K562 (cell line): ENCODE measurements around the gene SLC9C2. TPM values are rescaled to one million over a fixed set of nuclear protein-coding genes. Genes with fewer than 3 reads are reported as not detected.

ENCODE experiments used
- ATAC-seq: fragments of 200-7000 bp; cut with Tn5 transposase; 3 replicates; pipeline ENCODE4 v1.9.1; 2020; ENCODE audit warnings: moderate library complexity
- BruUV-seq: library from RNA; stranded (reverse); fragments of 400-500 nt; replicated peaks from 2 replicates; lab custom pipeline; 2021; lab: Mats Ljungman, UMichigan
- CTCF ChIA-PET: fragments of 300-600 bp; formaldehyde crosslinking; extraction: SDS; loops from one replicate; lab custom pipeline; 2021; ENCODE audit warnings: low intra/inter-chr PET ratio; lab: Yijun Ruan, JAX
- POLR2A ChIA-PET: fragments of 300-600, 350-650 bp; sonication (Branson Sonifier 250); formaldehyde crosslinking; extraction: SDS; loops from one replicate; lab custom pipeline; 2021; ENCODE audit warnings: antibody characterized with exemption, inconsistent platforms; lab: Yijun Ruan, JAX
- DNase-seq, 4 experiments: peaks; one replicate each; pipeline versions ENCODE4 v3.0.0 to v3.0.0-alpha.2; 2011 to 2018; ENCODE audit warnings: low spot score in 3 of 4, mixed read lengths in 3 of 4; ENCODE audit errors: extremely low read depth in 1 of 4
- FAIRE-seq: peaks from 2 replicates; lab custom pipeline; 2011; peaks lifted over from hg19 to GRCh38; lab: Jason Lieb, UNC
- H2AFZ ChIP-seq: 2 replicates; pipeline ENCODE4 v1.6.0; 2011; ENCODE audit warnings: low read depth, low read length, control low read depth, inconsistent platforms
- H3K27ac ChIP-seq: fragments of 200-600 bp; 3 replicates; pipeline ENCODE4 v1.8.0; 2011; ENCODE audit warnings: low read depth, mild to moderate bottlenecking, control low read depth, inconsistent platforms, low read length, moderate library complexity, mixed read lengths; ENCODE audit errors: extremely low read depth
- H3K27me3 ChIP-seq, 2 experiments: fragments of 300-600 bp in 1 of 2; 2 replicates in 1 of 2; 3 replicates in 1 of 2; pipeline versions ENCODE4 v1.6.0 to v1.8.0; 2011; ENCODE audit warnings: inconsistent platforms in 2 of 2, low read length in 2 of 2, mild to moderate bottlenecking in 1 of 2, mixed read lengths in 1 of 2, moderate library complexity in 1 of 2; ENCODE audit not compliant: control insufficient read depth in 2 of 2, insufficient read depth in 2 of 2
- H3K36me3 ChIP-seq: fragments of 300-600 bp; 3 replicates; pipeline ENCODE4 v1.8.0; 2011; ENCODE audit warnings: mild to moderate bottlenecking, low read length, inconsistent platforms; ENCODE audit not compliant: control insufficient read depth, insufficient read depth
- H3K4me1 ChIP-seq, 2 experiments: fragments of 200-600 bp in 1 of 2; replicated peaks in 1 of 2; 2 replicates in 1 of 2; 3 replicates in 1 of 2; pipeline versions ENCODE4 v1.5.1 to v1.8.0; 2011; ENCODE audit warnings: inconsistent platforms in 2 of 2, low read length in 2 of 2, mild to moderate bottlenecking in 1 of 2, mixed read lengths in 1 of 2, moderate library complexity in 1 of 2; ENCODE audit not compliant: control insufficient read depth in 2 of 2, insufficient read depth in 2 of 2
- H3K4me2 ChIP-seq: 2 replicates; pipeline ENCODE4 v1.6.1; 2011; ENCODE audit warnings: low read length, control low read depth, inconsistent platforms, mixed read lengths; ENCODE audit not compliant: insufficient read depth
- H3K4me3 ChIP-seq: fragments of 200-600 bp; sonication (generic), shearing (Covaris generic); 2 replicates; pipeline ENCODE4 v1.5.1; 2016; ENCODE audit warnings: control low read depth, inconsistent platforms
- H3K79me2 ChIP-seq: fragments of 200-600 bp; 3 replicates; pipeline ENCODE4 v1.8.0; 2011; ENCODE audit warnings: low read length, inconsistent platforms; ENCODE audit not compliant: control insufficient read depth, insufficient read depth
- H3K9ac ChIP-seq, 2 experiments: 2 replicates each; pipeline versions ENCODE4 v1.6.0 to v1.6.1; 2011; ENCODE audit warnings: low read depth in 2 of 2, low read length in 2 of 2, control low read depth in 1 of 2, inconsistent platforms in 1 of 2, mild to moderate bottlenecking in 1 of 2, mixed read lengths in 1 of 2; ENCODE audit not compliant: insufficient read depth in 1 of 2
- H3K9me1 ChIP-seq: one replicate; pipeline ENCODE4 v1.6.0; 2011; ENCODE audit warnings: inconsistent platforms, mild to moderate bottlenecking, low read length, moderate library complexity; ENCODE audit not compliant: control insufficient read depth, insufficient read depth
- H3K9me3 ChIP-seq: replicated peaks from 2 replicates; pipeline ENCODE4 v1.5.1; 2011; ENCODE audit warnings: low read depth, low read length, inconsistent platforms; ENCODE audit not compliant: control insufficient read depth, insufficient read depth
- H4K20me1 ChIP-seq: replicated peaks from 2 replicates; pipeline ENCODE4 v1.6.1; 2011; ENCODE audit warnings: low read length, inconsistent platforms, mixed read lengths; ENCODE audit not compliant: control insufficient read depth, insufficient read depth
- ELK3 ChIP-seq: fragments of 450-650 bp; formaldehyde crosslinking; IDR thresholded peaks from 2 replicates; pipeline ENCODE4 v1.4.0; 2020; ENCODE audit warnings: mild to moderate bottlenecking
- HNRNPUL1 ChIP-seq: fragments of 200-400 bp; formaldehyde crosslinking; IDR thresholded peaks from 2 replicates; pipeline ENCODE4 v1.6.1; 2017; ENCODE audit warnings: low read length
- MXI1 ChIP-seq: IDR thresholded peaks from 2 replicates; pipeline ENCODE4 v1.6.1; 2011; ENCODE audit warnings: low read depth, mild to moderate bottlenecking, improper control_type of control experiment, low read length
- NCOR1 ChIP-seq: fragments of 450-650 bp; IDR thresholded peaks from 2 replicates; pipeline ENCODE4 v1.6.1; 2016; ENCODE audit warnings: mild to moderate bottlenecking, moderate library complexity
- STAT5B ChIP-seq: fragments of 250-450 bp; sonication (Bioruptor Pico); IDR thresholded peaks from 2 replicates; pipeline ENCODE4 v1.8.0; 2021; ENCODE audit warnings: mild to moderate bottlenecking, inconsistent platforms
- ZNF318 ChIP-seq, 2 experiments: fragments of 450-650 bp; IDR thresholded peaks; 2 replicates each; pipeline ENCODE4 v1.6.1; 2016; ENCODE audit warnings: mild to moderate bottlenecking in 2 of 2, borderline replicate concordance in 1 of 2, low read depth in 1 of 2, moderate library complexity in 1 of 2
- WGBS: fragments of 100-300 bp; shearing (Covaris generic); methylation state at CpG from one replicate; pipeline ENCODE4 v1.1.6; 2016; ENCODE audit warnings: low coverage, mixed read lengths; ENCODE audit not compliant: insufficient coverage; ENCODE audit errors: missing lambda C conversion rate; 5-methylcytosine and 5-hydroxymethylcytosine counted together
- in situ Hi-C: fragments of 300-500 bp; cut with MboI; formaldehyde crosslinking; loops from 4 replicates; pipeline ENCODE4 v1.15.0; 2018; ENCODE audit warnings: inconsistent platforms, mixed read lengths
- intact Hi-C: fragments of 100-400 bp; cut with micrococcal nuclease; formaldehyde crosslinking; loops from 2 replicates; pipeline ENCODE4 v1.14.2; 2022
- polyA plus RNA-seq, 8 experiments: library from polyadenylated mRNA; depleted of rRNA in 4 of 8; stranded (reverse) in 5 of 8; unstranded in 3 of 8; fragments of >200 nt; fragmentation: Nextera tagmentation in 2 of 8; fragmentation: Illumina TruSeq in 1 of 8; extraction: Ambion mirVana in 2 of 8; extraction: Trizol in 1 of 8; gene quantifications; 2 replicates each; pipeline versions ENCODE4 v1.2.1 to v1.2.3, GENCODE V29; 2011 to 2014; ENCODE audit warnings: inconsistent platforms in 1 of 8, missing spikeins in 1 of 8
- total RNA-seq, 7 experiments: library from RNA; depleted of rRNA in 6 of 7; stranded (reverse); fragments of >200 nt in 6 of 7; fragmentation: Illumina TruSeq in 2 of 7; extraction: Trizol in 2 of 7; gene quantifications; 2 replicates each; pipeline versions ENCODE4 v1.2.1 to v1.2.3, GENCODE V29; 2011 to 2021; ENCODE audit warnings: low replicate concordance in 1 of 7
- TF ChIP-seq, protein P1 (sequence below): fragments of 250-450 bp; sonication (Bioruptor Pico); IDR thresholded peaks from 2 replicates; pipeline ENCODE4 v1.5.0; 2020; ENCODE audit warnings: mild to moderate bottlenecking
- TF ChIP-seq, protein P2 (sequence below): fragments of 250-450 bp; sonication (Bioruptor Pico); IDR thresholded peaks from 2 replicates; pipeline ENCODE4 v1.8.0; 2021; ENCODE audit warnings: borderline replicate concordance, mild to moderate bottlenecking, moderate library complexity; ENCODE audit not compliant: poor library complexity, severe bottlenecking
- TF ChIP-seq, protein P3 (sequence below): sonication (generic); formaldehyde crosslinking; IDR thresholded peaks from 2 replicates; pipeline ENCODE4 v1.5.0; 2020; ENCODE audit warnings: missing genetic modification reagents

The SLC9C2 gene
- total and polyA plus RNA-seq, 9 of the 15 experiments (the other 6 are each of a cell fraction or from before 2014, with no cell fraction given): 0.11 to 0.22 (median 0.15) TPM; not detected in 5

DNA sequence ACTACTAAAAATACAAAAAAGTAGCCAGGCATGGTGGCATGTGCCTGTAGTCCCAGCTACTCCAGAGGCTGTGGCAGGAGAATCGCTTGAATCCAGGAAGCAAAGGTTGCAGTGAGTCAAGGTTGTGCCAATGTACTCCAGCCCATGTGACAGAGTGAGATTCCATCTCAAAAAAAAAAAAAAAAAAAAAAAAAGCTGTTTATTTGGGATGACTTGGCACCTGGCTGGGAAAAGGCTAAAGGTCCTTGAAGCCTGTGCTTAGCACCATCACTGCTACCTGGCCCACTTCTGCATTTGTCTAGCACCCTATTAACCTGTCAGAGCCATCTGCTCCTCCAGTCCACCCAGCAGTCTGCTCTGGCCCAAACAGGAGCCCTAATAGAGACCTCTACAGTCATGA lies 100.8 kb downstream of the SLC9C2 start:
- Histone ChIP-seq H3K4me2 (no peak overlapping the region), H4K20me1 (no peaks in the 10 kb centered on the region), H3K4me1 (peaks cover 0 to 9% of the 10 kb centered on the region in 2 experiments; a peak in 2 of 5 replicates), H3K27me3 (no peaks in the 10 kb centered on the region), H3K9me1 (no peaks in the 10 kb centered on the region), H3K27ac (no peak overlapping the region), H3K79me2 (no peaks in the 10 kb centered on the region), H2AFZ (peak overlapping the region; percentile 52), H3K36me3 (no peaks in the 10 kb centered on the region), H3K9ac (no peak overlapping the region), H3K9me3 (no peaks in the 10 kb centered on the region; the same call in 1 of the 2 replicates), H3K4me3 (no peak overlapping the region)
- in situ Hi-C loops: no loop called here
- no peak; the same call in 2 of the 3 replicates for ATAC-seq
- TF ChIP-seq ZNF318 (IDR thresholded peaks at IDR 0.05; ENCODE audit: borderline replicate concordance in 1 of 2, low read depth in 1 of 2) (no peak), MXI1 (no peak), ELK3 (no peak), HNRNPUL1 (no peak), STAT5B (CRISPR knock-in tag) (no peak), NCOR1 (no peak)
- TF ChIP-seq, protein P1, sequence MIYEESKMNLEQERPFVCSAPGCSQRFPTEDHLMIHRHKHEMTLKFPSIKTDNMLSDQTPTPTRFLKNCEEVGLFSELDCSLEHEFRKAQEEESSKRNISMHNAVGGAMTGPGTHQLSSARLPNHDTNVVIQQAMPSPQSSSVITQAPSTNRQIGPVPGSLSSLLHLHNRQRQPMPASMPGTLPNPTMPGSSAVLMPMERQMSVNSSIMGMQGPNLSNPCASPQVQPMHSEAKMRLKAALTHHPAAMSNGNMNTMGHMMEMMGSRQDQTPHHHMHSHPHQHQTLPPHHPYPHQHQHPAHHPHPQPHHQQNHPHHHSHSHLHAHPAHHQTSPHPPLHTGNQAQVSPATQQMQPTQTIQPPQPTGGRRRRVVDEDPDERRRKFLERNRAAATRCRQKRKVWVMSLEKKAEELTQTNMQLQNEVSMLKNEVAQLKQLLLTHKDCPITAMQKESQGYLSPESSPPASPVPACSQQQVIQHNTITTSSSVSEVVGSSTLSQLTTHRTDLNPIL (CRISPR knock-in tag): no peak
- TF ChIP-seq, protein P2, sequence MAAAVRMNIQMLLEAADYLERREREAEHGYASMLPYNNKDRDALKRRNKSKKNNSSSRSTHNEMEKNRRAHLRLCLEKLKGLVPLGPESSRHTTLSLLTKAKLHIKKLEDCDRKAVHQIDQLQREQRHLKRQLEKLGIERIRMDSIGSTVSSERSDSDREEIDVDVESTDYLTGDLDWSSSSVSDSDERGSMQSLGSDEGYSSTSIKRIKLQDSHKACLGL (CRISPR knock-in tag): no peak
- TF ChIP-seq, protein P3, sequence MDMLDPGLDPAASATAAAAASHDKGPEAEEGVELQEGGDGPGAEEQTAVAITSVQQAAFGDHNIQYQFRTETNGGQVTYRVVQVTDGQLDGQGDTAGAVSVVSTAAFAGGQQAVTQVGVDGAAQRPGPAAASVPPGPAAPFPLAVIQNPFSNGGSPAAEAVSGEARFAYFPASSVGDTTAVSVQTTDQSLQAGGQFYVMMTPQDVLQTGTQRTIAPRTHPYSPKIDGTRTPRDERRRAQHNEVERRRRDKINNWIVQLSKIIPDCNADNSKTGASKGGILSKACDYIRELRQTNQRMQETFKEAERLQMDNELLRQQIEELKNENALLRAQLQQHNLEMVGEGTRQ: no peak
- BruUV-seq: no TSS peak
- CTCF ChIA-PET: no interaction called here
- DNase-seq: no peak
- no peak for FAIRE-seq
- intact Hi-C loops: no loop called here
- POLR2A ChIA-PET: no interaction called here
- 35% methylated on average over 1 of the region's 1 CpG for WGBS
